ENCODE data around the gene CALCA.

- TF ChIP-seq, protein P1, sequence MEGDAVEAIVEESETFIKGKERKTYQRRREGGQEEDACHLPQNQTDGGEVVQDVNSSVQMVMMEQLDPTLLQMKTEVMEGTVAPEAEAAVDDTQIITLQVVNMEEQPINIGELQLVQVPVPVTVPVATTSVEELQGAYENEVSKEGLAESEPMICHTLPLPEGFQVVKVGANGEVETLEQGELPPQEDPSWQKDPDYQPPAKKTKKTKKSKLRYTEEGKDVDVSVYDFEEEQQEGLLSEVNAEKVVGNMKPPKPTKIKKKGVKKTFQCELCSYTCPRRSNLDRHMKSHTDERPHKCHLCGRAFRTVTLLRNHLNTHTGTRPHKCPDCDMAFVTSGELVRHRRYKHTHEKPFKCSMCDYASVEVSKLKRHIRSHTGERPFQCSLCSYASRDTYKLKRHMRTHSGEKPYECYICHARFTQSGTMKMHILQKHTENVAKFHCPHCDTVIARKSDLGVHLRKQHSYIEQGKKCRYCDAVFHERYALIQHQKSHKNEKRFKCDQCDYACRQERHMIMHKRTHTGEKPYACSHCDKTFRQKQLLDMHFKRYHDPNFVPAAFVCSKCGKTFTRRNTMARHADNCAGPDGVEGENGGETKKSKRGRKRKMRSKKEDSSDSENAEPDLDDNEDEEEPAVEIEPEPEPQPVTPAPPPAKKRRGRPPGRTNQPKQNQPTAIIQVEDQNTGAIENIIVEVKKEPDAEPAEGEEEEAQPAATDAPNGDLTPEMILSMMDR (IDR thresholded peaks at IDR 0.05; ENCODE audit: insufficient read depth, low read depth, low read length), result no peak
- TF ChIP-seq EZH2 (IDR thresholded peaks at IDR 0.05; ENCODE audit: insufficient read depth, low read length), result no peak
Measured at GRCh38 chr11:14956111-14956510, 16.0 kb downstream of the CALCA start.
